ENCODE measurements around the gene SLC2A9. TPM values are rescaled to one million over a fixed set of nuclear protein-coding genes. Genes with fewer than 3 reads are reported as not detected.
"Not testable (repeated sequence)": the region's sequence is repeated elsewhere in the genome, so short reads cannot be mapped to it uniquely, and the experiment has no call there.

Gene SLC2A9
- total and polyA plus RNA-seq, 8 donors, result 1.2 to 5.7 (median 2.4) TPM

DNA sequence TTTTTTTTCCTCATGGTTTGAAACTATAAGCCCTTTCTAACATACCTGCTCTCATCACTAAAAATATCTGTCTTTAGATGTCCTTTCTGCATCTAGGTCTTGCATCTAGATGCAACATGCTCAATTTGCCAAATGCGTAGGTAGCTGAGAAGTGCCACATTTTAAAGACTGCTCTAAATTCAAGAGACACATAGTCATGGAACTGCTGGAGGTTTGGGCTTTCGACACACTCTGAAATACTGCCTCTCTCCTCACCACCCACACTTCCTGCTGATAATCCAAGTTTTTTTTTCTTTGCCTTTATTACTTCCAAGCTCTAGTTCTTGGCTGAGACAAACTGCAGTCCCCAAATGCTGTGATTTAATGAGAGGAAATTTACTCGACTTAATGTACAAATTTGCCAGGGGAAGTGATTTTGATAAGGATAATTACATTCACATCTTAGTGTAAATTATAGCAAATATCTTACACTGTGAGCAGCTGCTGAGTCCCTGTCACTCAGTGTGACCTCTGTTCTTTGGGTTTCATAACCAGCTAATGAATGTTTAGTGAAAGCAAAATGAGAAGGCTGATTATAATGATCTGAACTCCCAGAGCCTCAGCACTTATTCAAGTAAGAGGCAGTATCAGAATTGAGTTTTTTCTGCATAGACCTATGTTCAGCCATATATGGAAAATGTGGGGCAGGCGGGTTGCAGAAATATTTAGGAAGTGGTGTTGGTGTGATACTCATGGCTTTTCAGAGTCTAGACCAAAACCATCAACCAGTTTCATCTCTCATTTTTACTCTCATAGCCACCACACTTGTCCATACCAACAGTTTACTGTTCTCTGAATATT, 208.6 kb downstream of the SLC2A9 start:
- Histone ChIP-seq H3K27me3 (no peaks in the 10 kb centered on the region), H3K9me3 (no peaks in the 10 kb centered on the region), H3K4me1 (no peaks in the 10 kb centered on the region), H3K27ac (no peak overlapping the region), H3K36me3 (no peaks in the 10 kb centered on the region), H3K4me3 (no peak overlapping the region)
- DNase-seq (no peak), FAIRE-seq (no peak), ATAC-seq (no peak)
- TF ChIP-seq, protein P1, sequence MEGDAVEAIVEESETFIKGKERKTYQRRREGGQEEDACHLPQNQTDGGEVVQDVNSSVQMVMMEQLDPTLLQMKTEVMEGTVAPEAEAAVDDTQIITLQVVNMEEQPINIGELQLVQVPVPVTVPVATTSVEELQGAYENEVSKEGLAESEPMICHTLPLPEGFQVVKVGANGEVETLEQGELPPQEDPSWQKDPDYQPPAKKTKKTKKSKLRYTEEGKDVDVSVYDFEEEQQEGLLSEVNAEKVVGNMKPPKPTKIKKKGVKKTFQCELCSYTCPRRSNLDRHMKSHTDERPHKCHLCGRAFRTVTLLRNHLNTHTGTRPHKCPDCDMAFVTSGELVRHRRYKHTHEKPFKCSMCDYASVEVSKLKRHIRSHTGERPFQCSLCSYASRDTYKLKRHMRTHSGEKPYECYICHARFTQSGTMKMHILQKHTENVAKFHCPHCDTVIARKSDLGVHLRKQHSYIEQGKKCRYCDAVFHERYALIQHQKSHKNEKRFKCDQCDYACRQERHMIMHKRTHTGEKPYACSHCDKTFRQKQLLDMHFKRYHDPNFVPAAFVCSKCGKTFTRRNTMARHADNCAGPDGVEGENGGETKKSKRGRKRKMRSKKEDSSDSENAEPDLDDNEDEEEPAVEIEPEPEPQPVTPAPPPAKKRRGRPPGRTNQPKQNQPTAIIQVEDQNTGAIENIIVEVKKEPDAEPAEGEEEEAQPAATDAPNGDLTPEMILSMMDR (IDR thresholded peaks at IDR 0.05), result no peak
- 53 to 59% methylated on average over 4 of the region's 4 CpGs for WGBS, 2 donors
- intact Hi-C loops (cut with DNase I), result no loop called here

DNA sequence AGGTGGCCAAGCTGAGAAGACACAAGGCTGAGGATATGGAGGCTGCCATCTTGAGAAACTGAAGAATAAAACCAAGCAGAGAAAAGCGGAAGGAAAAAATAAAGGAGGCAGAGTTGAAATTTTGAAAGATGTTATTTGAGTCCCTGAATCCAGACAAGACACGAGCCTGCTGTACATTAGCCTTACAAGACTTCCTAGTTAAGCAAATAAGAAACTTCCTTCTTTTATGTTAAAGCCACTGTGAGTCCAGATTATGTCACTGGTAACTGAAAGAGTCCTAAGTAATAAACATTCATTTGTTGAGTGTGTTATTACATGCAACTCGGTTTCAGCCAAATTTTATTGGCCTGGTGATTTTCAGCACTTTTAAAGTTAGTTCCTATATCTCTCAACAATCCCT, 209.5 kb downstream of the SLC2A9 start:
- Histone ChIP-seq H3K36me3 (no peaks in the 10 kb centered on the region), H3K27ac (no peak overlapping the region)
- no peak for FAIRE-seq

DNA sequence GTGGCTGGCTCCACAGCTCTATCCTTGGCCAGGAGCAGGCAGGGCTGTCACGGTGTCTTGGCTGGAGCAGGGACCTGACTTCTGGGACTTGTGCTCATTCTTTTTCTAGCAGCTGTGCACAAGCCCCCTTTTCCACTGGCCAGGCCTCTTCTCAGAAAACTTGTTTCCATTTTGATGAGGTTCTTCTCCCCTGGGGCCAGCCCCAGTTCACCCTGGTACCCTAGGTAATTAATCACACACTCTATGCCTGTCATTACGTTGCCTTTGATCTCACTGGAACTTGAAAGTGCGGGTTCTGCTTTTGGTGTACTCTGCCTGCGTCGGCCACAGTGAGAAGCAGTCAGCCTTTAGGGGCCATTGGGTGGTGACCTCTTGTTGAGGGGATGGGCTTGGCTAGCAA, 213.2 kb downstream of the SLC2A9 start:
- intact Hi-C loops (cut with DNase I), result no loop called here
- no peaks in the 10 kb centered on the region for H3K4me1 ChIP-seq
- H3K9me3 ChIP-seq, result no peaks in the 10 kb centered on the region
- no peak overlapping the region for H3K4me3 ChIP-seq
- WGBS, 2 donors, result 57 to 68% methylated on average over 5 of the region's 5 CpGs
- TF ChIP-seq, protein P1 (IDR thresholded peaks at IDR 0.05), result no peak
- H3K36me3 ChIP-seq, result no peaks in the 10 kb centered on the region
- FAIRE-seq, result no peak
- no peaks in the 10 kb centered on the region for H3K27me3 ChIP-seq
- no peak overlapping the region for H3K27ac ChIP-seq
- ATAC-seq, result no peak
- no peak for DNase-seq

More for the DNA sequence above, 209.5 kb downstream of the SLC2A9 start:
- Histone ChIP-seq H3K9me3 (no peaks in the 10 kb centered on the region), H3K4me1 (no peaks in the 10 kb centered on the region), H3K4me3 (no peak overlapping the region), H3K27me3 (no peaks in the 10 kb centered on the region)
- 65 to 76% methylated on average over 3 of the region's 3 CpGs for WGBS, 2 donors
- DNase-seq, result no peak
- intact Hi-C loops (cut with DNase I), result no loop called here
- TF ChIP-seq, protein P1 (IDR thresholded peaks at IDR 0.05), result no peak
- ATAC-seq, result no peak

DNA sequence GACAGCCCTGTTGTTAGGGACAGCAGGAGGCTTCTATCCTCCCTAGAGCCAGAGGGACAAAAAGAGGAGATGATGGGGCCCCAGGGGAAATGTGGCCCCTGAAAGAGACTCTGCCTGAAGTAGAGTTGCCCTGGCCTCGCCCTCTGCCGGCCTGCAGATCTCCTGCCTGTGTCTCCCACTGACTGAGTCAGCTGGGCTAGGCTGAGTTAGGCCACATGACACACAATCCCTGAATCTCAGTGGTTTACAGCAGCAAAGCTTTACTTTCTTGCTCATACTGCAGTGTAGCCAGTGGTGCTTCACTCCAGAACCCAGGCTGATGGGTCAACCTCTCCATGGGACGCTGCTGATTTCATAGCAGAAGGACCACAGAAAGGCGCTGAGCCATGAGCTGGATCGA, 216.4 kb downstream of the SLC2A9 start:
- TF ChIP-seq, protein P1 (IDR thresholded peaks at IDR 0.05), result no peak
- Histone ChIP-seq H3K9me3 (no peaks in the 10 kb centered on the region), H3K36me3 (no peaks in the 10 kb centered on the region), H3K4me3 (no peak overlapping the region), H3K4me1 (no peaks in the 10 kb centered on the region), H3K27ac (no peak overlapping the region), H3K27me3 (no peaks in the 10 kb centered on the region)
- no peak for ATAC-seq
- intact Hi-C loops (cut with DNase I), result no loop called here
- 82 to 86% methylated on average over 5 of the region's 5 CpGs for WGBS, 2 donors
- FAIRE-seq, result no peak
- no peak for DNase-seq

DNA sequence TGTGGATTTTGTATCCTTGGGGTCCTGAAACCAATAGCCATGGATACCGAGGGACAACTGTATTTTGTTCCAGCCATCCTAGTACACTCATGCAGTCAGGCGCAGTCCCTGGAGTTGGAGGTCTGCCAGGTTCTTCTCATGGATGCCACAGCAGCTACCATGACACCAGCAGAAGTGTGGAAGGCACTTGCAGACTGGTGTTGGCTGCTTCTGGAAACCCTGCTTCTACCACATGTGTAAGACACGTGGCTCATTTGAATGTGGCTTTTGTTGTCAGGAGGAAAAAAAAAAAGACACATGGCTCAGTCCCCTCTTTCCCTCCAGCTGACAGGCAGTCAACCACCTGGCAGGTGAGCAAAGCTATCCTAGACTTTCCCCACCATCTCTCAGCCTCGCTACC, 220.4 kb downstream of the SLC2A9 start:
- H3K4me3 ChIP-seq, result no peak overlapping the region
- intact Hi-C loops (cut with DNase I), result no loop called here
- H3K36me3 ChIP-seq, result no peaks in the 10 kb centered on the region
- no peaks in the 10 kb centered on the region for H3K9me3 ChIP-seq
- no peak for DNase-seq
- FAIRE-seq, result no peak
- TF ChIP-seq, protein P1 (IDR thresholded peaks at IDR 0.05), result no peak
- H3K27me3 ChIP-seq, result no peaks in the 10 kb centered on the region
- ATAC-seq, result no peak
- 49 to 52% methylated on average over 4 of the region's 4 CpGs for WGBS, 2 donors
- no peaks in the 10 kb centered on the region for H3K4me1 ChIP-seq
- H3K27ac ChIP-seq, result no peak overlapping the region

DNA sequence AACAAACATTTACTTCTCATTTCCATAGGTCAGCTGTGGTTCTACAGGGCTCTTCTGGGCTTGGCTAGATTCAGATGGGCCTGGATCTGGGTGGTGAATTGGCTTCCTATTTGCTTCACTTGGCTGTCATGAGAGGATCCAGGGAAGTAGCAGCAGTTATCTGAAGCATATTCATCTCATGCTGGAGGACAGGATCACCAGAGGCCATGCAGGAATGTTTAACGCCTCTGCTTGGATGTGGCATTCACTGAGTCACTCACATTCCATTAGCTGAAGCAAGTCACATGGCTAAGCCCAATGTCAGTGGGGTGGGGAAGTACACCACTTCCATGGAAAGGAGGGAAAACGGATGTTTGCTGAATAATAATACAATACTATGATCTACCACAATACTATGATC, 224.7 kb downstream of the SLC2A9 start:
- H3K4me3 ChIP-seq; H3K36me3 ChIP-seq; H3K27ac ChIP-seq; FAIRE-seq; H3K27me3 ChIP-seq; H3K9me3 ChIP-seq; H3K4me1 ChIP-seq; DNase-seq; ATAC-seq; intact Hi-C loops (cut with DNase I): not testable (repeated sequence)
- 34 to 44% methylated on average over 2 of the region's 2 CpGs for WGBS, 2 donors

Data from pancreas (tissue), 10 donors.